Fibroblast of skin of scalp (primary cell): ENCODE measurements around the gene PTPRG.
"Not testable (repeated sequence)": the region's sequence is repeated elsewhere in the genome, so short reads cannot be mapped to it uniquely, and the experiment has no call there.

Experiments used
- DNase-seq: peaks from one replicate; pipeline ENCODE4 v3.0.0-alpha.2; 2013

PTPRG gene

GRCh38 chr3:61687206-61687605 lies 125.8 kb downstream of the PTPRG start:
- DNase-seq: no peak

- no peak for DNase-seq
These were observed 126.4 kb downstream of the PTPRG start for GRCh38 chr3:61687663-61688306.

DNA sequence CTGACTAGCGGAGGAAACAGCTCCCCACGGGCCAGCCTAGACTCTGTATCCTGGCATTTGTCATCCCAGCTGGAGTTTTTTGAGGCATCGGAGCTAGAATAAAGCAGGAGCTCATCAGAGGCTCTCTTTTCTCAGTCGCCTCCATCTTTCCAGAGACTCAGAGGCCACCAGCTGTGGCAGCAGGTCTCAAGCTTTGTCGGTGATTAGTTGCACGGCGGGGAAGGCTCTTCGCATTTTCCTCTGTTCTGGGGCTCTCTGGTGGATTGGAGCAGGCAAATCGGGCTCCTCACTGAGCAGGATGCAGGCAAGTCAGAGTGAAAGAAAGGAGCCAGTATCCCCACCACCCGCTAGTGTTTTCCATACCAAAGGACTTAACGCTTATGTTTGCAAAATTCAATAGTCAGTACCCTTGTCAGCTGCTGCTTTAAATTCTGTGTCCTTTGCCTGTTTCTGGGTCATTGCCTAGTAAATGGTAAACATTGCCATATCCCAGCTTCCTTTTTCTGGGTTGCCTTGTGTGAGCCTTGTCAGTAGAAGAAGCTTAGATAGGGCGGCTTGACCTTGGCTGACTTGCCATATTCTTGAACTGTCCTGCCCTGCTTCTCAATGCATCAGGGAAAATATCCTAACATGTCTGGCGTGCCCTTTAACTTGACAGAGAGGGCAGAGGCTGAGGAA lies 127.1 kb downstream of the PTPRG start:
- no peak for DNase-seq

DNA sequence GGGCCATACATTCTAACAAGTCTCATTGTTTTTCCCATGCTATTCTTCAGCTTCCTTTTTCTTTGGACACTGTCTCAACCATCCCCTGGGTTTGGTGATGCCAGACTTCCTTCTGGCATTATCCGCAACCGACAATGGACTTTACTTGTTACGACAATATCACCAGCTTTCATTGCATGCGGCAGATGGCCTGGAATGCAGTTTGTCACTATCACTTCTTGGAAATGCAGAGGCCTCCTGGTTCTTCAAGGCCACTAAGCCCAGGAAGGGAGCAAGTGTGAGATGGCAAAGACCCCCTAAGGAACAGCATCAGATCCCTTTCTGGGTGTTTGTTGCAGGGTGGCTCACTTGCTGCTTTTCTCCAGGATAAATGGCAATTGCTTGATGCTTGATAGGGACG lies 128.6 kb downstream of the PTPRG start:
- no peak for DNase-seq

- no peak for DNase-seq
These were observed 130.1 kb downstream of the PTPRG start for GRCh38 chr3:61691466-61691865.

DNA sequence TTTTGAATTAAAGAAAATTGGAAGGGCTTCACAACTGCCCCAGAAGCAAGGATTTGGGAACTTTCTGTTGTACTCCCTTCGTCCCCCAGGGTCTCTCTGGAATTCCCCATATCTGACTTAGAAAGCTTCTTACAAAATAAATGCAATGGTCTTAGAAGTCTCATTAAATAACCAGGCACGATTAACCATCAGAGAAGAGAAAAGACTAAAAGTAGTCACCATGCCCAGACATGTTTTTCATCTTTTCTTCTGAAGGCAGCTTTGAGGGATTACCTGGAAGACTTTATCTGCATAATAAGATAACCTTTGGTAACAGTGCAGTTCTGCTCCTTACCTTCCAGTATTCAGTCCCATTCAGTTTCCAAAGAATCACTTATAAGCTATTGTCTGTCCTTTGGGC lies 135.9 kb downstream of the PTPRG start:
- no peak for DNase-seq

DNA sequence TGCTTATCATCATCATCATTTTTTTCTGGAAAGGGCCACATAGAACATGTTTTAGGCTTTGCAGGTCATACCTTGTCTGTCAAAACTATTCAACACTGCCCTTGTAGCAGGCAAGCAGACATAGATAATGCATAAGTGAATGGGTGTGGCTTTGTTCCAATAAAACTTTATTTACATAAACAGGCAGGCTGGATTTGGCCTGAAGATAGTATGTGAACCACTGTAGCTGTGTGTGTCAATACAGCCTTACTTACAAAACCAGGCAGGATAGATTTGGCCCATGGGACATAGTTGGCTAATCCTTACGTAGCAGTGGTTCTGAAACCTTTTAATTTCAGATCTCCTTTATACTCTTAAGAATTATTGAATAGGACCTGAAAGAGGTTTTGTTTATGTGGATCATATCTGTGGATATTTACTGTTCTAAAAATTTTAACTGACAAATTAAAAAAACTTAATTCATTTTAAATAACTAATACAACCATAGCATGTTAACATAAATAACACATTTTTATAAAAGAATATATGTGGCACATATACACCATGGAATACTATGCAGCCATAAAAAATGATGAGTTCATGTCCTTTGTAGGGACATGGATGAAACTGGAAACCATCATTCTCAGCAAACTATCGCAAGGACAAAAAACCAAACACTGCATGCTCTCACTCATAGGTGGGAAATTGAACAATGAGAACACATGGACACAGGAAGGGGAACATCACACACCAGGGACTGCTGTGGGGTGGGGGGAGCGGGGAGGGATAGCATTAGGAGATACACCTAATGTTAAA lies 137.1 kb downstream of the PTPRG start:
- DNase-seq: not testable (repeated sequence)

- DNase-seq: no peak
These were observed 138.3 kb downstream of the PTPRG start for GRCh38 chr3:61699622-61700021.

GRCh38 chr3:61701011-61701410 lies 139.6 kb downstream of the PTPRG start:
- no peak for DNase-seq

GRCh38 chr3:61702453-61702852 lies 141.1 kb downstream of the PTPRG start:
- no peak for DNase-seq

- DNase-seq: no peak
These were observed 143.4 kb downstream of the PTPRG start for GRCh38 chr3:61704807-61705206.

DNA sequence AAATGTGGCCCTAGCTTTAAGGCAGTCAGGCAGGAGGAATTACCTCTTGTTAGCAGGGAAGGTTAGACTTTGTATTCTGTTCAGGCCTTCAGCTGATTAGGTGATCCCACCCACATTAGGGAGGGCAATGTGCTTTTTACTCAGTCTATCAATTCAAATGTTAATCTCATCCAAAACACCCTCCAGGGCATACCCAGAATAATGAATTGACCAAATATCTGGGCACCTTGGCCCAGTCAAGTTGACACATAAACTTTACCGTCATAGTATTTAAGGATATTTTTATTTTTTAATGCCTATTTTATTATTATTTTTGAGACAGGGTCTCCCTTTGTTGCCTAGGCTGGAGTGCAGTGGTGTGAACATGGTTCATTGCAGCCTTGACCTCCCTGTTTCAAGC lies 146.1 kb downstream of the PTPRG start:
- no peak for DNase-seq

DNA sequence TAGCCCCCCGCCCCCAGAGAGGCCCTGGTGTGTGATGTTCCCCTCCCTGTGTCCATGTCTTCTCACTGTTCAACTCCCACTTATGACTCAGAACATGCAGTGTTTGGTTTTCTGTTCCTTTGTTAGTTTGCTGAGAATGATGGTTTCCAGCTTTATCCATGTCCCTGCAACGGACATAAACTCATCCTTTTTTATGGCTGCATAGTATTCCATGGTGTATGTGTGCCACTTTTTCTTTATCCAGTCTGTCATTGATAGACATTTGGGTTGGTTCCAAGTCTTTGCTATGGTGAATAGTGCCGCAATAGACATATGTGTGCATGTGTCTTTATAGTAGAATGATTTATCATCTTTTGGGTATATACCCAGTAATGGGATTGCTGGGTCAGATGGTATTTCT lies 149.5 kb downstream of the PTPRG start:
- not testable (repeated sequence) for DNase-seq

GRCh38 chr3:61714225-61714624 lies 152.9 kb downstream of the PTPRG start:
- no peak for DNase-seq

DNA sequence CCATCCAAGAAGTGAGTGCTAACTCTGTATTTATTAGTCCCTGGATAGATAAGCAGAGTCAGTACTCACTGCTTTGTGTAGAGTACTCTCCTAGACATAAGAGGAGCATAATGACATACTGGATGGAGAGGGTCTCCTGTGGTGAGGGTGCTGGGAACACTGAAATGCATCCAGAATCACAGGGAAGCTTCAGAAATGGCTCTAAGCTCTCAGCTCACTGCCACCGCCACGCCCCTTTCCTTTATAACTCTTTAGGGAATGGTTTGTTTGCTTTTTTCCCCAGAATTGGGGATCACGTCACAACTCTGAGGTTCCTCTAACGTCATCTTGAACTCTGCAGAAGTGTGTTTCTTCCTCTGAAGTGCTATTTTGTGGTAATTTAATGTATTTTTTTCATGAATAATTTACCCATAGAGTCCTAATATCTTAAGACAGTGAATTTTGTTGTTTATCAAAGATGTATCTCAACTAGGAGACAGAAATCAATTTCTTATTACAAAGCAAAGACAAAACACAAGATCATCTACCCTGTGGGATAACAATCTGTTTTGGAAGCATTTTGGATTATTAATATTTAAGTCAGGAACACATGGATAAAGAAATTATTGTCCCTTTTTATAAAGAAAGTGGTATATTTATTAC lies 154.6 kb downstream of the PTPRG start:
- no peak for DNase-seq

- DNase-seq: not testable (repeated sequence)
These were observed 155.3 kb downstream of the PTPRG start for GRCh38 chr3:61716693-61717092.

- DNase-seq: no peak
These were observed 157.2 kb downstream of the PTPRG start for GRCh38 chr3:61718565-61718964.

- no peak for DNase-seq
These were observed 158.1 kb downstream of the PTPRG start for GRCh38 chr3:61719278-61719977.

- DNase-seq: no peak
These were observed 161.7 kb downstream of the PTPRG start for GRCh38 chr3:61723038-61723437.

DNA sequence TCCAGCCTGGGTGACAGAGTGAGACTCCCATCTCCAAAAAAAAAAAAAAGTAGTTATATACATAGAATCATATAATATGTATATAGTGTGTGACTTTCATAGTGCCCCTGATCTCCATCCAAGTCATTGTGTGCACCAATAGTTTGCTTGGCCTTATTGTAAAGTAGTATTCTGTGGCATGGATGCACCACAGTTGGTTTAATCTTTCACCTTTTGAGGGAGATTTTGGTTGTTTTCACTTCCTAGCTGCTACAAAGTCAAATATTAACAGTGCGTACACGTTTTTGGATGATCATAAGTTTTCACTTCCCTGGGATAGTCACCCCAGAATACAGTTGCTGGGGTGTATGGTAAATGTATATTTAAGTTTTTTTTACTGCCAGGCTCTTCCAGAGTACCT lies 162.8 kb downstream of the PTPRG start:
- no peak for DNase-seq

DNA sequence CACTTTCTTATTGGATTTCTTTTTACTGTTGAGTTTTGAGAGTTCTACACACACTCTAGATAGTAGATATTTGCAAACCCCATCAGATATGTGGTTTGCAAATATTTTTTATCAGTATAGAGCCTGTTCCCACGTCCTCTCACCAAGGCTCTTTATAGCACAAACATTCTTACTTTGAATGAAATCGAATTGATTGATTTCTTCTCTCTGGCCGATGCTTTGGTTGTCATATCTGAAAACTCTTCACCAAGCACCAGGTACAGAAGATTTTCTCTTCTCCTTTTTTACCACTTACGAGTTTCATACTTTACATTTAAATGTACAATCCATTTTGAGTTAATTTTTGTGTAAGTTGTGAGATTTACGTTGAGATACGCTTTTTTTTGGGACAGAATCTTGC lies 163.4 kb downstream of the PTPRG start:
- DNase-seq: no peak

DNA sequence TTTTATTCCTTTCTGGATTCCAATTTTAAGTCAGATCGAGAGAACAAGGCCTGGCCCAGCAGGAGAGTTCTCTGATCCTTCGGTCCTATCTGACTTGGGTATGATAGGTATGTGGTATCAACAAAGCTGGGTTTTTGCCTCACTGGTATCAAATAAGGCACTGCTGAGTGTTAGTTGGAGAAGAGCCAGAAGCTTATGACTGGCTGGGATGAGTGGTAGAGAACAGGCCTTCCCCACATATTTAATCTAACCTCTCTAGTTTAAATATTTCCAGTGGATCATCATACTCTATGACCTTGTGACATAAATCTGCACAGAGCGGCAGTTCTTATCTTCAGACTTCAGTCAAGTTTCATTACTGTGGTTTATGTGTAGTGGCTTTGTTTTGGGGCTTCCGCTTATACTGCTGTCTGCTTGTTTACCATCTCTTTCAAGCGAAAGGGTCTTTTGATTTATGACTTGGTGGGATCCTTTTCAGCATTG lies 164.5 kb downstream of the PTPRG start:
- DNase-seq: peak; percentile 71
